Testis (tissue), 2 donors: ENCODE data around the gene ENO1.

Experiments
- POLR2A ChIP-seq: fragments of 450-650 bp; IDR thresholded peaks from one replicate; pipeline ENCODE4 v1.6.1; 2017; ENCODE audit warnings: antibody characterized with exemption, mild to moderate bottlenecking, moderate library complexity
- TF ChIP-seq, protein P1 (sequence below), 3 experiments: fragments of 450-650 bp in 2 of 3; fragments of 200-600 bp in 1 of 3; sonication (generic) in 1 of 3; IDR thresholded peaks; one replicate each; pipeline ENCODE4 v1.5.1; 2016 to 2019; ENCODE audit warnings: antibody characterized with exemption in 3 of 3, mild to moderate bottlenecking in 2 of 3, moderate library complexity in 1 of 3

GRCh38 chr1:8844501-8845006 lies 33.9 kb downstream of the ENO1 start:
- TF ChIP-seq, protein P1, sequence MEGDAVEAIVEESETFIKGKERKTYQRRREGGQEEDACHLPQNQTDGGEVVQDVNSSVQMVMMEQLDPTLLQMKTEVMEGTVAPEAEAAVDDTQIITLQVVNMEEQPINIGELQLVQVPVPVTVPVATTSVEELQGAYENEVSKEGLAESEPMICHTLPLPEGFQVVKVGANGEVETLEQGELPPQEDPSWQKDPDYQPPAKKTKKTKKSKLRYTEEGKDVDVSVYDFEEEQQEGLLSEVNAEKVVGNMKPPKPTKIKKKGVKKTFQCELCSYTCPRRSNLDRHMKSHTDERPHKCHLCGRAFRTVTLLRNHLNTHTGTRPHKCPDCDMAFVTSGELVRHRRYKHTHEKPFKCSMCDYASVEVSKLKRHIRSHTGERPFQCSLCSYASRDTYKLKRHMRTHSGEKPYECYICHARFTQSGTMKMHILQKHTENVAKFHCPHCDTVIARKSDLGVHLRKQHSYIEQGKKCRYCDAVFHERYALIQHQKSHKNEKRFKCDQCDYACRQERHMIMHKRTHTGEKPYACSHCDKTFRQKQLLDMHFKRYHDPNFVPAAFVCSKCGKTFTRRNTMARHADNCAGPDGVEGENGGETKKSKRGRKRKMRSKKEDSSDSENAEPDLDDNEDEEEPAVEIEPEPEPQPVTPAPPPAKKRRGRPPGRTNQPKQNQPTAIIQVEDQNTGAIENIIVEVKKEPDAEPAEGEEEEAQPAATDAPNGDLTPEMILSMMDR (IDR thresholded peaks at IDR 0.05), result no peak
- no peak for TF ChIP-seq POLR2A
